ENCODE data around the gene CRB1.
"Not testable (repeated sequence)": the region's sequence is repeated elsewhere in the genome, so short reads cannot be mapped to it uniquely, and the experiment has no call there.

Gene CRB1

DNA sequence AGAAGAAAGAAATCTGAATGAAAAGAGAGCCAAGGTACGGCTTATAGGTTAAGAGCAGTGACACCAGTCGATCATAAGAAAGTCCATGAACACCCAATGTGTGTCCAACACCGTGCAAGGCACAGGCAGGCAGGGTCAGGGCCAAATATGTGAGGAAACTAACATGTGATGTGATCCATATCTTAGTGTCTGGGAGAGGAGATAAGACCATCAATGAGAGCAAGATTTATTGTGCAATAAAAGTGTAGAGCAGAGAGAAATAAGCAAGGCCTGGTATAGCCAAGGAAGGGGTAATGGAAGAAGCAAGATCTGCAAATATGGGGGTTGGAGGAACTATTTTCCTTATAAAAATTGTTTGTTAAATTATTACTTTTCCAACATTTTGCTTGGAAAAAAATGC, 198.8 kb downstream of the CRB1 start:
- DNase-seq = no peak

DNA sequence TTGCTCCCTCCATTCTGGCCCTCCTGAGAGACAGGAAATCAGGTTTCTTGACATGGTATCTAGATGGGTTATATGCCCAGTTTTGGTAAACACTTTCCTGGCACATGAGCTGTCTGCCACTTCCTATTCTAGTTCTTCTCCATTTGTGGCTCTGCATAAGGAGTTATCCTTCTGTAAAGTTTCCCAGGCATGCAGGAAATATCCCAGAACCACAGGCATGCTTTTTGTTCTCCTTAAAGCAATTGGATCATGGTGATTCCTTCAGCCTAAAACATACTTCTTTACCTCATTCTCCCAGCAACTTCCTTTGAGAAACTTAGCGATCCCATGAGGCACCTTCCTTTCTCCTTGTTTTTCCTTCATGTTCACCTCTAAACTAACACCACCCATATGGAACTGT, 199.8 kb downstream of the CRB1 start:
- DNase-seq = no peak

DNA sequence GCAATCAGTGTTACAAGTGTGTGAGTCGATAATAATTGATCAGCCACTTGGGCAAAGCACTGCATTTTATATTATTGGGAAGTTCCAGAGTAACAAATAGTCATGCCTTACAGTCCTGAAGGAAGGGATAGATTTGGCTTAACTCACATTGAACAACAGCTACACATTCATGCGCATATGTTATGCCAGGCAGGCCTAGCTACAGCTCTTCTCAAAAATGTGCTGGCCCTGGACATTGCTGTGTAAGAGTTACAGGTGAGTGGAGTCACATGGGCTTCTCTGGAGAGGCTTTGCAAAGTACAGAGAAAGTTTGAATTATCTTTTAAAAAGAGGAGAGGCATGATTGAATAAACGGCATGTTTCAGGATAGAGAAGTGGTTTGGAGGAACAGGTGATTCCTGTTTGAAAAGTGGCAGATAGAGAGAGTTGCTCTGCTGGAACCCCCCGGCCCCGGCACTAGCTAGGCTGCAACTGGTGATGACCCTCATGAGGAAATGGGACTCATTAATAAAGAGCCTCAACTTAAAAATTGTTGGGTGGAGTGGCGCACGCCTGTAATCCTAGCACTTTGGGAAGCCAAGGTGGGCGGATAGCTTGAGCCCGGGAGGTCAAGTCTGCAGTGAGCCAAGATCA, 200.6 kb downstream of the CRB1 start:
- no peak for DNase-seq

DNA sequence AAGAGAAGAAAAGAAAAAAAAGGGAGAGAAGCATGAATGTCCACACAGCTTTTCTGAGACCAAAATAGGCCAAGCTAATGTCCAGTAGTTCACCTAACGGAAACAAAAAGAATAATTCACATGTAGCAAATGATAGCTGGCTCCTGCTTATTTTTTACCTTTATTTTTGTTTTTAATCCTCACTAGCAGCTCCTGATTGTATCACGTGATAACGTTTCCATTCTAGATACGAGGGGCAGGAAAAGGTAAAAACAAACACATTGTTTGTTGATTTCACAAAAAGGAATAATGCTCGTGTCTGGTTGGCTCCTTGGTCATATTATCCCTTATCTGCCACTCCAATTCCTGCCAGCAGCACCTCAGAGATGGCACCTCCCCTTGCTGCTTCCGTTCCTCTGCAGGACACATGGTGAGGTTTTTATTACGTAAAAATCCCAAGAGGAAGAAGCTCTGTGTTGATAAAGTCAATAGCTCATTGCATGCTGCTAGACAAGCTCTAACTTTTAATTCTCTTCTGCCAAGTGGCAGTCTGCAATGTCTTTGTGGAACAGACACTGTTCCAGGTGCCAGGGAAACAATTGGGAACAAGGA, 201.7 kb downstream of the CRB1 start:
- DNase-seq = no peak

DNA sequence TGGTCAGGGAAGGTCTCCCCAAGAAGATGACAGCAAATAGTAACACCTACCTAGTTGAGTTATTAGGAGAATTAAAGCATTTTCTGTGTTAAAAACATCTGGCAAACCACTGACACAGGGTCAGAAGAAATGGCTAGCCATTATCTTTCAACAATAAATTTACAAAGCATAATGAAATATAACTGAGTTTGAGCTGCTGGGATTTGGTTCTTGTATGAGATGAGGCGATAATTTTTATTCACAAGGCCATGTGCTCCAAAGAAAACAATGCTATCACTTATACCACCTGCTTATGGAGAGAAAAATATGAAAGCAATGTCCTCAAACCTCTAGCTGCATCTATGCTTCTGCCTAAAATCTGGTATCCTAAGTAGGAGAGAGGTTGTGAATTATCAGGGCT, 202.3 kb downstream of the CRB1 start:
- DNase-seq = no peak

DNA sequence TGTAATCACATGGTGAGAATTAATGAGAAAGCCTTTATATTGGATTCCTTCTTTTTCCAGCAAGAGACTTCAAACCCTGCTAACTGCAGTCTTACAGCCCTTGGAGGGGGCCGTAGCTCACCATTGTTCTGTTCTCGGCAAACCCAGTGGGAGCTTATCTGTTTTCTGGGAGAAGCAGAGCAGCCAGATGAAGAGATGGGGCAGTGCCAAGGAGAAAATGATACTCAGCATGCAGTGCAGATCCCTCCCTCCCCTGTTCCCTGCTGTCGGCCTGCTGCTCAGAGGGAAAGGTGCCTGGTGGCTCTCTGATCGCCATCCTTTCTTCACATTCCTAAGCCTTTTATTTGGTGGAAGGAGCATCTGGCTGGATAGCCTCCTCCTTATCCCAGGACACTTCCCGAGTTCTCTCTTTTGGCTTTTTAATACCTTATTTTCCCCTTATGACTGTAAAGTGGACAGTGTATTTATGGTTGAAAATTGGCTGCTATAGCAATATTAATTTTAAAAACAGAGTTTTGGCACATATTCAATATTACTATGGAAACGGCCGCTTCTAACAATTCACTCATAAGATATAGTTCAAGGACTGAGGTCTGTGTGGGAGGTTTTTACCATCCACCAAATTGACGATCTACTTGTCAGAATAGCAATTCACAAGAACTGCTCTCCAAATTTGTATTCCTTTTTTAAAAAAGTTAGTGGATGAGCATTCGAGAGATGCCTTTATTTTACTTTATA, 203.4 kb downstream of the CRB1 start:
- DNase-seq = peak; percentile 44

DNA sequence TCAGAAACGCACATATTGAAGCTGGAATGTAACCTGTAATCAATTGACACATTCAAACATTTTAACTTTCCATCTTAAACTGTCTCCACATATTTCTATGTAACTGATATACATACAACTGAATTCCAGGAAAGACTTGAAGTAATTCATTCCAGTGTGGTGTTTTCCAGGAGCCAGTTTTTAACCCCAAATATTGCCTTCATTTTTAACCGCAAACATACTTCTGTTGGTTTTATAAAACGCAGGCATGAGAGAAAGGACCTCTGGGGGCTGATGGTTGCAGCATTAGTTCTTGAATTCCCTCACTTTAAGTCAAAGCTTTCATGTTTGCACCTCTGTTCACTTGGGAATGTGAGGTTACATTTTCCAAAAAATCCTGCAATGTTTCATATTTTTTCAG, 204.1 kb downstream of the CRB1 start:
- no peak for DNase-seq

DNA sequence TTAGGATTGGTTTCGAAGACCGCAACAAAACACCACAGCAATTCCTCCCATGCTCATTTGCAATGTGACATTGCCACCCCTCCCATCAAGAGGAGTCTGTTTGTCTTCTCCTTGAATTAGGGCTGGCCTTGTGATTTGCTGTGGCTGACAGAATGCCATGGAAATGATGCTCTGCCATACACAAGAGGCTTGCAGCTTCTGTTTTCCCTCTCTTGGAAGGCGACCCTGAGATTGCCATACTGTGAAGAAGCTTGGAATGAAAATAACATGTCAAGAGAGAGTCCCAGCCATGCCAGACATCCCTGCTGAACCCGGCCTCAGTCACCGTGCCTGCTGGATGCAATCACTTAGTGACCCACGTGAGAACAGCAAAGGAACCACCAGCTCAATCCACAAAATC, 212.4 kb downstream of the CRB1 start:
- DNase-seq = no peak

DNA sequence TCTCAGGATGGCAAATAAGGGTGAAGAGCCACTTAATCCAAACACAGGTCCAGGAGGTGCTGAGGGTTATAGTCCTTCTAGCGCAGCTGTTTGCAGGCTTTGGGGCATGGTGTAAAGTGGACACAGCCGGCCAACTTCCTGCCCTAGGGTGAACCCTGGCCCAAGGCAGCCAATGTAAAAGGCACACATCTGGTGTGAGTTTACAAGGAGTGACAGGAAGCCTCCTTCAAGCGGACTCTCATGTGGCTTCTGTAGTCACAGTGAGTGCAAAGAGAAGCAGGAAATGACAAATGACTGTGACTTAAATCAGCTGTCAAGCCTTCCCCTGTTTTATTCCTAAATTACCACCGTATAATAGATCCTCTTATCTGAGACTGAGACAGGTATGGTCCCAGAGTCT, 213.0 kb downstream of the CRB1 start:
- DNase-seq = no peak

DNA sequence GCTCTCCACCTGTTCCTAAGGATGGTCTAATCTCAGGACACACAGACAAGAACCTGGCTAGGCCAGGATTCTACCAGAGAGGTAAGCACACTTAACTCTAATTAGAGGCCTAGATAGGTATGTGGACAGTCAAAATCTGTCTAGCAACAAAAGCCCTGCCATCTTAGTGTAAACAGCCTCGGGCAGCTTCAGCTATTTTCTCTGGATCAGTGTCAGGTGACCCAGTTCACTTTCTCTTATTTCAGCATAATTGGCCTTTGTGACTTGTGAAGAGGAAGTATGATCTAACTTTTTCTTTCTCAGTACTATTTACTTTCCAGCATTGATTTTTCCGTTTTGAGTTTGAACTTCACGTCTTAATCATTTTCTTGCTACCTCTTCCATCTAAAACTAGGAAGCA, 217.7 kb downstream of the CRB1 start:
- DNase-seq = no peak

DNA sequence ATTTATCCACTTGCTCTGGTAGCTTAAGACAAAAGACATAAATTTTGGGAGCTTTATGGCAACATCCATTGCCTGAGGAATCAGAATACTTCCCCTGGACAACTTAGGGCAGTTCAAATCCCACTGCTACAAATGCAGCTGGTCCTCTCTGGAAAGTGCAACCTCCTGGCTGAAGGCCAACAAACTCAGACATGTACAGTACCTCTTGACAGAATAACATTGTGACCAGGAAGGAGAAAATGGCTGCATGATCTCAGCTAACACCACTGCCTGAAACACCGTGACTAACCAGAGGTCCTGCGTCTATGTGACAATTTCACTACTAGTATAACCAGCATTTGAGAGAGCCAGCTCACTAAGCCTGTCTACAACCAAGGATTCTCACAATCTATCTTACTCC, 218.9 kb downstream of the CRB1 start:
- DNase-seq = no peak

DNA sequence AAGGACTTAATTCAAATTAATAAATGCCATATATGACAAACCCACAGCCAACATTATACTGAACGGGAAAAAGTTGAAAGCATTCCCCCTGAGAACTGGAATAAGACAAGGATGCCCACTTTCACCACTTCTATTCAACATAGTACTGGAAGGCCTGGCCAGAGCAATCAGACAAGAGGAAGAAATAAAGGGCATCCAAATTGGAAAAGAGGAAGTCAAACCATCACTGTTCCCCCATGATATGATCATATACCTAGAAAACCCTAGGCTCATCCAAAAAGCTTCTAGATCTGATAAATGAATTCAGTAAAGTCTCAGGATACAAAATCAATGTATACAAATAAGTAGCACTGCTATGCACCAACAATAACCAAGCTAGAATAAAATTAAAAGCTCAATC, 223.5 kb downstream of the CRB1 start:
- DNase-seq = not testable (repeated sequence)

DNA sequence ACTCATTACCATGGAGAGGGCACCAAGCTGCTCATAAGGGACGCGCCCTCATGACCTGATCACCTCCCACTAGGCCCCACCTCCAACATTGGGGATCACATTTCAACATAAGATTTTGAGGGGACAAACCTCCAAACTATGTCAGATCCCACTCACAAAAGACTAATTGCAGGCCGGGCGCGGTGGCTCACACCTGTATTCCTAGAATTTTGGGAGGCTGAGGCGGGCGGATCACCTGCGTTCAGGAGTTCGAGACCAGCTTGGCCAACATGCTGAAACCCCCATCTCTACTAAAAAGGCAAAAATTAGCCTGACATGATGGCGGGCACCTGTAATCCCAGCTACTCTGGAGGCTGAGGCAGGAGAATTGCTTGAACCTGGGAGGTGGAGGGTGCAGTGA, 228.7 kb downstream of the CRB1 start:
- DNase-seq = no peak

DNA sequence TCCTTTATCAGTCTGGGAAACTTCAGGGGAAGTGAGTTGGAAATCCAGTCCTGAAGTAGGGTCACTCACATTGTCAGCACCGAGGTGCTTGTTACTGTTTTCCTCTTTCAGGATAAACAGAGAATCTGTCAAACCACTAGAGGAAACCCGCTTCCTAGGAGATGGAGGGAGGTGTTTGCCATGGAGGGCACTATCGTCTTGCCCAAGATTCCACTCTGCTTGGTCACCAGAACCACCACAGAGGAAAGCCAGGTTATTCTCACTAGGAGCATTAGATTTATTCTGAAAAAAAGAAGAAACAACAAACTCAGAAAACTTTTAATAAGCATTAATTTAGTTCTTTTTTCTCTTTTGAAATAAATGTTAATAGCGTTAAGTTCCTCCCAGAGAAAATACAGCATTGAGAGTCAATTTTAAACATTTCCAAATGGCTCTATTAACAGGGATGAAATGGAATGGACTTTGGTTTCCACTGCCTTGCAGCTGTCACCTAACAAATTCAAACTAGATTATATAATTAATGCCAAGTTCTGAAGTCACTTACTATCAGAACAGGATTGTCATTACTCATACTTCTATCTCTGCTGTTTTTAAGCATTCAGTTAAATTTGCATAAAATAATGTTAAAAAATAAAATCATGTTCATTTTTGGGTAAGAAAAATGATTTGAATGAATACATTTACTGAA, 242.8 kb downstream of the CRB1 start:
- DNase-seq = no peak

DNA sequence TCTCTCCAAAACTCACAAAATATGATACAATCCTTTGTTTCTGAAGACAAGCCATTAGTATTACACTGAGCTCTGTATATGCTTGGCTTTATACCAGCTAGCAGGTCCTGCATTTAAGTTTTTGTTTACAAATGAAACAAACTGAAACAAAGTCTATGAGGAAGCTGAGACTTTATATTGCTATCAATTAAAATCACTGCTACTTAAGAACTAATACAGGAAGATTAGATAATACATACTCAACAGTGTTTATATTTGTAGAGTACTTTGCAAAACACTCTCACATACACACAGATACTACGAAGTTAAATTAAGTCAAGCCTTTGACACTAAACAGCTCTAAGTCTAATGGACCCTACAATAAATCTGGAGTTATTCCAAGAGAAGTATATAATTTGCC, 247.4 kb downstream of the CRB1 start:
- DNase-seq = no peak

DNA sequence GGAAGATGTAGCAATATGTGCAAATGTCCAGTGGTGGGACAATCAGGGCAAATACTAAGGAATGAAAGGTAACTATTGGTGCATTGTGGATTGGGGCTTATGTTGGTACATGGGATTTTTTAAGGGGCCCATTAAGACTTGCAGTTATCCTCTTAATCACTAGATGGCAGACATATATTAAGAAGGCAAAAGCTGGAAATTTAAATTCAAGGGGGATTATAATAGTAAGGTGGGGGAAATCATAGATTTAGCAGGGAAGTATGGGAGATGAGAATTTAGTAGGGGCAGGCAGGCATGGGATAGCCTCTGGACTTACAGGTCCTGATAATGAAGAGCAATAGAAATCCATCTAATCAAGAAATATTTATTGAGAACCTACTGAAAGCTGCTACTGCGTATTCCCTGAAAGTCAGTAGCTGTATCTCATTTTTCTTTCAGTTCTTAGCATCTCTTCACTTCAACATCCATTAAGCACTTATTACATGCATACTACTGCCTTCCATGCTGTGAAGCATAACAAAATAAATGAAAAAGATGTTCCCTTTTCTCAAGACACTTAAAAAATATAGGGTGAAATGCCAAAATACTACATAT, 251.8 kb downstream of the CRB1 start:
- DNase-seq = no peak

DNA sequence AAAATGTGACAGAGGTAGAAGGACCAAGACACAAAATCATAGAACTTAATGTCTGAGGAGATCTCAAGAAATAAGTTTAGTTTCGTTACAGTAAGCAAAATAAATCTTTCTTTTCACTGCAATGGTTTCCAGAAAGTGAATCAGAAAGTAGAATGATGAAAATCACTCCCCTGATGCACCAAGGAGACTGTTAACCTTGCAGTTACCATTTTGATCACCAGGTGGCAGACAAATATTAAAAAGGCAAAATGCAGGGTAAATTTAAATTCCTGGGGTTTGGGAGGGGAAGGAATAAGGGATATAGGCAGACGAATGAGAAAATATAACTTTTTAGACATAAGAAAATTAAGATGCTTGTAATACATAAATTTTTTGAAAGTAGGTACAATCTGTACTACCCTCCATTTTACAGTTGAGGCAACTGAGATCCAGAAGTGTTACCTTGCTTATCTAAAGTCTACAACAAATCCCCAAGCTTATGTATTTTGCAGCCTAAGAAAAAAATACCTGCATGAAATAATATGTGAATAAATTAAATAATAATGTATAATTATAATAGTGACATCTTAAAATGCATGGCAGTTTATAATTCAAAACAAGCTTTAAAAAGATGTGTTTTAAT, 253.2 kb downstream of the CRB1 start:
- DNase-seq = no peak

DNA sequence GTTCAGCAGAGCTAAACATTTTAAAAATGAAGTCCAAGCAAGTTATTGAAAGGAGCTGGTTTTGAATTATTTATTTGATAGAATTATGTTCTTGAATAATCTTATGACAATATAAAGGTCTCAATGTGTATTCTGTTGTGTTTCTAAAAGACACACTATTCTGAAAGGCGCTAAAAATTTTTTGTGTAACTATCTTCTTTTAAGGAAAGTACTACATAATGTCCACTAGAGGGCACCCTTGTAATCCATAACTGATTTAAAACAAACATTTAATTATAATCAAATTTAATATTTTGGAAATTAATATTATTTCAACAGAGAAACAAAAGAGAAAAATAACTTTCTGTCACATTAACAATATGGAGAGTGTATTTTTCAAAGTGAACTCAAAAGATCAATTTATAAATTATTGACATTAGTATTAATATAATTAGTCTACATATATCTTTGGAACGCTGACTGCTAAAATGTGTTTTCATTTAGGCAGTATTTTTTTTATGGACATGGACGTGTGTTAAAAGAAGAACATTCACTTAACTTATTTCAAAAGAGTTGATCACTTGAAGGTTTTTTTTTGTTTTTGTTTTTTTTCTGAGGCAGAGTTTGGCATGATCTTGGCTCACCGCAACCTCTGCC, 258.8 kb downstream of the CRB1 start:
- peak; percentile 20 for DNase-seq
